Ectodermal cell (in vitro differentiated cells): Measurements from ENCODE around the gene LILRA6. TPM values are rescaled to one million over a fixed set of nuclear protein-coding genes. Genes with fewer than 3 reads are reported as not detected.
"Not testable (repeated sequence)": the region's sequence is repeated elsewhere in the genome, so short reads cannot be mapped to it uniquely, and the experiment has no call there.

Experiments
- H3K27ac ChIP-seq: 2 replicates; pipeline ENCODE4 v1.7.0; 2013; ENCODE audit warnings: mild to moderate bottlenecking, low read depth, low read length; ENCODE audit not compliant: insufficient read depth, poor library complexity, severe bottlenecking
- H3K27me3 ChIP-seq: 2 replicates; pipeline ENCODE4 v1.7.0; 2013; ENCODE audit warnings: mild to moderate bottlenecking, low read length; ENCODE audit not compliant: insufficient read depth, control insufficient read depth, poor library complexity, severe bottlenecking
- H3K36me3 ChIP-seq: one replicate; pipeline ENCODE4 v1.7.0; 2013; ENCODE audit warnings: low read length; ENCODE audit not compliant: control insufficient read depth, insufficient read depth
- H3K4me1 ChIP-seq: one replicate; pipeline ENCODE4 v1.7.0; 2013; ENCODE audit warnings: low read length; ENCODE audit not compliant: control insufficient read depth, insufficient read depth
- H3K4me3 ChIP-seq: 2 replicates; pipeline ENCODE4 v1.7.0; 2013; ENCODE audit warnings: low read depth, low read length, control low read depth; ENCODE audit not compliant: insufficient read depth
- H3K9me3 ChIP-seq: 2 replicates; pipeline ENCODE4 v1.7.0; 2013; ENCODE audit warnings: mild to moderate bottlenecking, low read length, moderate library complexity; ENCODE audit not compliant: control insufficient read depth
- WGBS, 2 experiments: methylation state at CpG; one replicate each; pipeline ENCODE4 v1.1.7; 2013; ENCODE audit warnings: missing lambda C conversion rate in 2 of 2; 5-methylcytosine and 5-hydroxymethylcytosine counted together
- polyA plus RNA-seq, 4 experiments: library from polyadenylated mRNA; stranded (reverse); fragments of 50-300 nt; gene quantifications; one replicate each; pipeline ENCODE4 v1.2.3, GENCODE V29; 2013

The LILRA6 gene
- not detected for polyA plus RNA-seq (2013, experiment 1 of 4)
- polyA plus RNA-seq (2013, experiment 2 of 4): not detected
- polyA plus RNA-seq (2013, experiment 3 of 4): not detected
- not detected for polyA plus RNA-seq (2013, experiment 4 of 4)

GRCh38 chr19:54242646-54243045 lies at the start of gene LILRA6:
Gene LILRA6, minus strand, starts transcription at chr19:54242790.
- not testable (repeated sequence) for H3K4me3 ChIP-seq, H3K4me1 ChIP-seq, H3K27ac ChIP-seq, H3K36me3 ChIP-seq, H3K27me3 ChIP-seq, H3K9me3 ChIP-seq
- 90 to 91% methylated on average over 6 of the region's 6 CpGs for WGBS, 2 experiments

- 50% methylated on average over 2 to 4 of the region's 8 CpGs for WGBS, 2 experiments
Observed at GRCh38 chr19:54289160-54289559, 46.6 kb upstream of the LILRA6 start.

GRCh38 chr19:54287456-54287855 lies 44.9 kb upstream of the LILRA6 start:
- H3K4me3 ChIP-seq: no peak overlapping the region
- no peaks in the 10 kb centered on the region for H3K9me3 ChIP-seq
- H3K27me3 ChIP-seq: no peaks in the 10 kb centered on the region
- H3K36me3 ChIP-seq: no peaks in the 10 kb centered on the region
- H3K4me1 ChIP-seq: no peaks in the 10 kb centered on the region
- WGBS, 2 experiments: 89 to 95% methylated on average over 4 of the region's 4 CpGs
- no peak overlapping the region for H3K27ac ChIP-seq

More at GRCh38 chr19:54289160-54289559, 46.6 kb upstream of the LILRA6 start:
- H3K27me3 ChIP-seq, H3K27ac ChIP-seq, H3K4me1 ChIP-seq, H3K9me3 ChIP-seq, H3K36me3 ChIP-seq, H3K4me3 ChIP-seq: not testable (repeated sequence)

- H3K27ac ChIP-seq, H3K4me3 ChIP-seq, H3K36me3 ChIP-seq, H3K4me1 ChIP-seq, H3K9me3 ChIP-seq, H3K27me3 ChIP-seq: not testable (repeated sequence)
- WGBS, 2 experiments: 80 to 93% methylated on average over 7 of the region's 10 CpGs
Observed at GRCh38 chr19:54286283-54286682, 43.7 kb upstream of the LILRA6 start.

GRCh38 chr19:54285427-54286056 lies 43.0 kb upstream of the LILRA6 start:
- not testable (repeated sequence) for H3K4me3 ChIP-seq, H3K4me1 ChIP-seq, H3K27me3 ChIP-seq, H3K9me3 ChIP-seq, H3K36me3 ChIP-seq, H3K27ac ChIP-seq
- 84 to 89% methylated on average over 10 to 11 of the region's 12 CpGs for WGBS, 2 experiments

GRCh38 chr19:54282686-54283470 lies 40.3 kb upstream of the LILRA6 start:
- no peak overlapping the region for H3K27ac ChIP-seq
- no peaks in the 10 kb centered on the region for H3K9me3 ChIP-seq
- H3K36me3 ChIP-seq: no peaks in the 10 kb centered on the region
- H3K4me3 ChIP-seq: no peak overlapping the region
- no peaks in the 10 kb centered on the region for H3K4me1 ChIP-seq
- H3K27me3 ChIP-seq: no peaks in the 10 kb centered on the region
- 91% methylated on average over 9 of the region's 9 CpGs for WGBS, 2 experiments

GRCh38 chr19:54281729-54282075 lies 39.1 kb upstream of the LILRA6 start:
- not testable (repeated sequence) for H3K27me3 ChIP-seq, H3K4me1 ChIP-seq, H3K4me3 ChIP-seq, H3K36me3 ChIP-seq, H3K9me3 ChIP-seq, H3K27ac ChIP-seq
- WGBS, 2 experiments: 91 to 92% methylated on average over 5 of the region's 5 CpGs

- H3K9me3 ChIP-seq: no peaks in the 10 kb centered on the region
- no peaks in the 10 kb centered on the region for H3K4me1 ChIP-seq
- H3K27me3 ChIP-seq: no peaks in the 10 kb centered on the region
- no peaks in the 10 kb centered on the region for H3K36me3 ChIP-seq
- H3K27ac ChIP-seq: no peak within 1 kb of the TSS
- WGBS, 2 experiments: 87 to 91% methylated on average over 12 of the region's 12 CpGs
- H3K4me3 ChIP-seq: no peak within 1 kb of the TSS
Observed at GRCh38 chr19:54281007-54281728, 38.6 kb upstream of the LILRA6 start, which contains the start of gene LILRB2. Gene LILRB2, minus strand, starts transcription at chr19:54281110. Its CDS starts 614 bp downstream, at chr19:54280496.

- H3K9me3 ChIP-seq, H3K4me1 ChIP-seq, H3K36me3 ChIP-seq, H3K27ac ChIP-seq, H3K27me3 ChIP-seq, H3K4me3 ChIP-seq: not testable (repeated sequence)
- 89% methylated on average over 10 of the region's 10 CpGs for WGBS, 2 experiments
Observed at GRCh38 chr19:54280441-54280840, 37.9 kb upstream of the LILRA6 start.

- 62 to 75% methylated on average over 4 of the region's 4 CpGs for WGBS, 2 experiments
- not testable (repeated sequence) for H3K27ac ChIP-seq, H3K4me3 ChIP-seq, H3K36me3 ChIP-seq, H3K9me3 ChIP-seq, H3K27me3 ChIP-seq, H3K4me1 ChIP-seq
Observed at GRCh38 chr19:54280025-54280424, 37.4 kb upstream of the LILRA6 start.
